Activated T-cell treated with anti-CD3 and anti-CD28 coated beads for 4 hours (primary cell): ENCODE data around the gene CLCN6.

Source experiments
- DNase-seq: peaks from one replicate; pipeline ENCODE4 v3.0.0-alpha.2; 2020

CLCN6 gene, protein sequence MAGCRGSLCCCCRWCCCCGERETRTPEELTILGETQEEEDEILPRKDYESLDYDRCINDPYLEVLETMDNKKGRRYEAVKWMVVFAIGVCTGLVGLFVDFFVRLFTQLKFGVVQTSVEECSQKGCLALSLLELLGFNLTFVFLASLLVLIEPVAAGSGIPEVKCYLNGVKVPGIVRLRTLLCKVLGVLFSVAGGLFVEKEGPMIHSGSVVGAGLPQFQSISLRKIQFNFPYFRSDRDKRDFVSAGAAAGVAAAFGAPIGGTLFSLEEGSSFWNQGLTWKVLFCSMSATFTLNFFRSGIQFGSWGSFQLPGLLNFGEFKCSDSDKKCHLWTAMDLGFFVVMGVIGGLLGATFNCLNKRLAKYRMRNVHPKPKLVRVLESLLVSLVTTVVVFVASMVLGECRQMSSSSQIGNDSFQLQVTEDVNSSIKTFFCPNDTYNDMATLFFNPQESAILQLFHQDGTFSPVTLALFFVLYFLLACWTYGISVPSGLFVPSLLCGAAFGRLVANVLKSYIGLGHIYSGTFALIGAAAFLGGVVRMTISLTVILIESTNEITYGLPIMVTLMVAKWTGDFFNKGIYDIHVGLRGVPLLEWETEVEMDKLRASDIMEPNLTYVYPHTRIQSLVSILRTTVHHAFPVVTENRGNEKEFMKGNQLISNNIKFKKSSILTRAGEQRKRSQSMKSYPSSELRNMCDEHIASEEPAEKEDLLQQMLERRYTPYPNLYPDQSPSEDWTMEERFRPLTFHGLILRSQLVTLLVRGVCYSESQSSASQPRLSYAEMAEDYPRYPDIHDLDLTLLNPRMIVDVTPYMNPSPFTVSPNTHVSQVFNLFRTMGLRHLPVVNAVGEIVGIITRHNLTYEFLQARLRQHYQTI

DNA sequence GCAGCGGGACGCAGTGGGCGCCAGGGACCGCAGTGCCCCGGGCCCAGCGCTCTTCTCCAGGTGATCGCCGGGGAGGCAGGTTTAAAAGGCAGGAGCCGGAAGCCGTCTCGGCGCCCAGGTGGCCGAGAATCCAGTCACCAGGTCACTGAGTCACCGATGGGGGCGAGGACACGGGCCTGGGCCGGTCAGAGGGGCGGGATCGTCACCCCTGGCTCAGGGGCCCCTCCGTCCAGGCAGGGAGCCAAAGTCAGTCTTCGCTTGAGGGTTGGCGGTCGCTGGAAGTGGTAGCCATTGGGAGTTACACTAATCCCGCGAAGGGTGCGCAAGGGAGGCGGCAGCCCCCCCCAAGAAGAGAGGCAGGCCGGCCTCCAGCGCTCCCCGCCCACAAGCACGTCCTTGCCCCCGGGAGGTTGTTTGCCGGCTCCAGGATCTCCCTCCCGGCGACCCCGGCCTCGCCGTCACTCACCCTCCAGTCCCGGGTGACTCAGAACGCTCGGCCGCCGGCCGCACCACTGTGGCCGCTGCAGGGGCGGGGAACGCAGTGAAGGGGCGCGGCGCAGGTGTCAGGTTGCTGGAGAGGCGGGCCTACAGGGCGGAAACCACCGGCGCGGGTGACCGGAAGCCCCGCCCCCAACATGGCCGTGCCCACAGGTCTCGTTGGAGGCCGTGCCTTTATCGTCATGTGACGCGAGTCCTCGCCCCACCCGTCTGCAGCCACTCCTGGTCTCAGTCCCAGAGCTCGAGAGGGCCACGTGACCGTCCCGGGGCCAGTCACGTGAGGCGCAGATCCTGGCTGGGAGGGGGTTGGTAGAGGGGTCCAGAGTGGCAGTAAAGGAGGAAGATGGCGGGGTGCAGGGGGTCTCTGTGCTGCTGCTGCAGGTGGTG, at the start of gene CLCN6, which contains the start of gene MTHFR:
CLCN6 (plus strand) TSS at position 770 of the 885 bp plus-strand sequence; CDS start at position 842, 72 bp downstream.
MTHFR (minus strand) TSS at position 543 of the 885 bp plus-strand sequence. CDS start 2,848 bp downstream, outside the sequence.
- DNase-seq: peak; percentile 93

DNA sequence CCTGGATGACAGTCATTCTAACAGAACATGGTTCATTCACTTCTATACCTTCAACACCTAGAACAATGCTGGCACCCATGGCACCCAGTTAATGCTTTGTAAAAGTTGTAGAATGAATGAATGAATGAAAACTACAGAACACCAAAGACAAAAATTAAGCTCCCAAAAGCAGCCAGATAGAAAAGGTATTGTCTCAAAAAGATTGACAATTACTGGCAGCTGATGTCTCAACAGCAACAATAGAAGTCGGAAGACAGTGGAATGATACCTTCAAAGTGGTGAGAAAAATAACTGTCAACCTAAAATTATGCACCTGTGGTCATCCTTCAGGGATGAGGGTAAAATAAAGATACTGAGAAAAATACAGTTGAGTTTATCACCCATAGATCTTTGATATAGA, 48.9 kb upstream of the CLCN6 start:
- no peak for DNase-seq

DNA sequence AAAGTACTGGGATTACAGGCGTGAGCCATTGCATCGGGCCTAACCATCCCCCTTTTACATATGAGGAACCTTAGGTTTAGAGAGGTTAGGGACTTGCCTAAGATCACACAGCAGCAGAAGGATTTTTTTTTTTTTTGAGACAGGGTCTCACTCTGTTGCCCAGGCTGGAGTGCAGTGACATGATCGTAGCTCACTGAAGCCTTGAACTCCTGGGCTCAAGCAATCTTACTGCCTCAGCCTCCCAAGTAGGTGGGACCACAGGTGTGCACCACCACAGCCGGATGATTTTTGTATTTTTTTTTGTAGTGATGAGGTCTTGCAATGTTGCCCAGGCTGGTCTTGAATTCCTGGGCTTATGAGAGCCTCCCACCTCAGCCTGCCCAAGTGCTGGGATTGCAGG, 46.2 kb upstream of the CLCN6 start:
- no peak for DNase-seq

DNA sequence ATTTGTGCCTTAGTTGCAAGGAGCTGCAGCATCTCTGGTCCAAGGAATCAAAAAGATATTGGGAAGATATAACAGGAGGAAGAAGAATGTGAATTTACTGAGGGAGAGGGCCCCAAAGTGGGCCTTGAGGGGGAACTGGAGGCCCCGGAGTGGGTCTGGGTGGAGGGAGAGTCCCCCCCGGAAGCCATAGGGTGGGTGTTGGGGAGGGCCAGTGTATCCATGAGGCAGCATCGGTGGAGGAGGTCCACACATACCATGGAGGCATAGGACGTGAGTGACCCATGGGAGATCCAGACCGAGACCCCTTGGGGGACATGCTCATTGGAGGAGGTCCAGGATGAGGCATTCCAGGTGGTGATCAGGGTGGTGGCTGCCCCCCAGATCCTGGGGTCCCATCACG, 44.7 kb upstream of the CLCN6 start:
- no peak for DNase-seq

DNA sequence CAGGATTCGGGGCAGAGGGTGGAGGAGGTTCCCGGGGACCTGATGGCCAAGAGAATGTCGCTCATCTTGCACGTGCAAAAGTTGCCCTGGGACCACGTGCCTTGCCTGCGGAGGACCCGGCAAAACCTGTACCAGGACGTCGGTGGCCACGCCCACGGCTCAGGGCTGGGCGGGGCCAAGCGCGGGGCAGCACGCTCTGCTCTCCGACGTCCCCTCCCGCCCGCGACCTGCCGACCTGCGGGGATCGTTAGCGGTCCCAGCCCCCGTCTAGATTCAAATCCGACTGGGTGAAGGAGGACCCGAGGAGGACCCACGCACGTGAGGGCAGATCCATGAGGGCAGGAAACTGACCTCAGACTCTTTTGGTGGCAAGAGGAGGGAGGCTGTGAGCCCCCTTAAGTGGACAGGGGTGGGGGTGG, 44.0 kb upstream of the CLCN6 start, which contains the start of gene C1orf167:
C1orf167 (plus strand) TSS at position 206 of the 419 bp plus-strand sequence. CDS start 2,208 bp downstream, outside the sequence.
- DNase-seq: no peak

DNA sequence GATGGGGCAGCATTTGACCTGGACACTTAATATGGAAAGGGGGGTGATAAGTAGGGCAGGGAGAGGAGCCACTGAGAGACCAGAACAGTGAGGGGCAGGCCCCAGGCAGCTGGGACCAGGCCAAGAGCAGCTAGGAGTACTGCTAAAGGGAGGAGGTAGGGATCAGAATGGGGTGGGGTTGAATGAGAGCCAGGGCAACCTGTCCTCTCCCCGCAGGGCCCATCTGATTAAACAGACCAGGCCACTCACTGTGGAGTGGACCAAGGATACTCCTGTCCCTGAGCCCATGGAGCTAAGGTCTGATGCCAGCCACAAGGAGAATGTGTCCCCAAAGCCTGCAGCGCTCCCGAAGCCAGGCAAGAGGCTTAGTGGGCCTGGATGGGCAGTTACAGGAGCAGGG, 41.9 kb upstream of the CLCN6 start:
- DNase-seq: no peak

DNA sequence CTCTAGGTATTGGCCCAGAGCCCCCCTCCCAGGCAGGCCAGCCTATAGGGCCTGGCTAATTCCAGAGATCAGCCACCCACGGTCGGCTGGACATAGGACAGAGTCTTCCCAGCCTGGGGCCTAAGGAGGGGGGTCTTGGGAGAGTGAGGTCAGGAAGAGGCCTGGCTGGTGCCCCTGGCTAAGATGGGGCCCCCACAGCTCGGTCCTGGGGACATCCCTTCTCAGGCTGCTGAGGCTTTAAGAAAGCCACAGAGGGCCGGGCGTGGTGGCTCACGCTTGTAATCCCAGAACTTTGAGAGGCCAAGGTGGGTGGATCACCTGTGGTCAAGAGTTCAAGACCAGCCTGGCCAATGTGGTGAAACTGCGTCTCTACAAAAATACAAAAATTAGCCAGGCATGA, 41.5 kb upstream of the CLCN6 start:
- no peak for DNase-seq

DNA sequence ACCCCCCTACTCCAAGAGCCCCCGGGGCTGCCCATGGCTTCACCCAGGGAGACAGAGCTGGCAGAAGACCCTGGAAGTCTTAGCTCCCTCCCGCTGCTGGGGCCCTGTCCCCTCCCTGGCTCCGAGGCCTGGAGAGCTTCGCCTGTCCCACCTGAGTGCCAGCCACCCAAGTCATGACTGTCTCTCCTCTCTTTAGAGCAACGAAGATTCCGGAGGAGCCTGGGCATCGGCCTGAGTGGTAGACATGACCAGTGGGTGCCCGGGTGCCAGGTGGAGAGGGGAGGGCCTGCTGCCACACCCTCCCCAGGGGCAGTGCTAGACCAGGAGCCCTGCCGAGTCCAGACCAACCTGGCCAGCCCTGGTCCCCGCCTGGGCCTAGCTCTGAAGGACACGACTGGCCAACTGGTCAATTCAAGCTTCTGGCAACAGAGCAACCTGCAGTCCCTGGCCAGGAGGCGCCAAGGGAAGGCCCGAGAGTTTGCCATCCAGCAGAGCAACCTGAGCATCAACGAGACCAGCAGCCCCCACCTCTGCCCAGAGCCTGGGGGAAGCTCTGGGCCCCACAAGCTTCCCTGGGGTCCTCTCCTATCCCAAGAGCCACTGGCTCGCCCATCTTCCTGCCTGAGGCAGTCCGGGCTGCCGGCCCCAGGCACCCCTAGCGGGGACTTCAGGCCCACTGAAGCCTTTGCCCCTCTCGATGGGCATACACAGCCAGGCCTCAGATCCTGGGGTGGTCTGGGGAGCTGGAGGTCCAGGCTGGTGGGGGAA, 40.1 kb upstream of the CLCN6 start:
- DNase-seq: no peak

DNA sequence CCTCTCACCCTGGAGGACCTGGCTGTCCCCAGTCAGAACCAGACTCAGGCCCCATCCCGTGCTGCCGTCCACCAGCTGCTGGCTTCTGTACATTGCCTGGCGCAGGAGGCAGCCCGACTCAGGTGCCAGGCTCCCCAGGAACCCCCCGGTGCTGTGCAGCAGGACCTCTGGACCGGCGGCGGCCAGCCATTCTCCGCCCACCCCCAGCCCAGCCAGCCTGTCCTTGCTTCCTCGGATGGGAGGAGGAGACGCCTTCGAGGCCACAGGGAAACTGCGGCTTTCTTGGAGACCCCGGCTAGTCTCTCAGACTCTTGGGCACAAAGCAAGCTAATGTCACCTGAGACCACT, 39.6 kb upstream of the CLCN6 start:
- DNase-seq: no peak

DNA sequence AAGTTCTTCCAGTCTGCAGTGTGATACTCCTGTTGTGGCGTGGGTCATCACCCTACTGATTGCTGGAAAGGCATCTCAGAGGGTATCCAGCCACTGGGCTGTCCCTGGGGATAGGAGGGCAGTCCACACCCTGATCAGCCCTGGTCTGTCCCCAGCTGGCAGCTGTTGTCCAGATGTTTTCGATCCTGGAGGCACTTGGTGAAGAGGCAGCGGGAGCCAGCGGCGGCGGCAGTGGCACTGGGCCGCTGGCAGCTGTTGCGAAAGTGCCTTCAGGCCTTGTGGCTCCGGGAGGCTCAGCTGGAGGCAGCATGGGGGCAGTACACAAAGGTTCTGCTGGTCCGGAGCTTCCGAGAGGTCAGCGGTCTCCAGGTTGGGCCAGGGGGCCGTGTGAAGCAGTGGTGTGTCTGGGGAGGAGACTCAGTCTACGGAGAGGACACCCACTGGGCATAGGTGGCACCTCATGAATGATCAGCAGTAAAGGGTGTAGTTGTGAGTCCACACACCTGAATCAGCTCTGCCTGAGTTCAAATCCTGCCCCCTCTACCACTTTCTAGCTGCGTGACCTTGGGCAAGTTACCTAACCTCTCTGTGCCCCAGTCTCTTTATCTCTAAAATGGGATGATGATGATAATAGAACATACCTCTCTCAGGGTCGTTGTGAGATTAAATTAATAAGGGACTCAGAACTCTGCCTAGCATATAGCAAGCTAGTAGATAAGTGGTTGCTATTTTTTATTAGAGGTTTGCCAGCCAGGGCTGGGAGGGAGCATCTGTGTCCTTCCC, 37.9 kb upstream of the CLCN6 start:
- DNase-seq: no peak

DNA sequence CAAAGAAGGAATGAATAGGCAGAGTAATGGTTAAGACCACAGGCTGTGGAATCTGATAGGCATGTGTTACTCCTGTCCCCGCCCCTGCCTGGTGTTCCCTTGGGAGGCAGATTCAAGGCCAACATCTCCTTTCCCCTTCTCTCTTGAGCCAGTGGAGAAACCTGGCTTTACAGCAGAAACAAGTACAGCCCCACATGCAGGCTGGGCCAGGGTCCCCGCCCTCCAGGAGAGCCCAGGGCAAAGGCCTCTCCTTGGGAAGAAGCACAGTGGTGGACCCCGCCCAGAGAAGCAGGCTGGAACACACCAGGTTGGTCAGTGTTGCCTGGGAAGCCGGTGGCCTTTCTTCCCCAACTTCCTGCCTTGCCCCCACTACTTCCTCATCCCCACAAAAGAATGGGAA, 37.2 kb upstream of the CLCN6 start:
- no peak for DNase-seq

DNA sequence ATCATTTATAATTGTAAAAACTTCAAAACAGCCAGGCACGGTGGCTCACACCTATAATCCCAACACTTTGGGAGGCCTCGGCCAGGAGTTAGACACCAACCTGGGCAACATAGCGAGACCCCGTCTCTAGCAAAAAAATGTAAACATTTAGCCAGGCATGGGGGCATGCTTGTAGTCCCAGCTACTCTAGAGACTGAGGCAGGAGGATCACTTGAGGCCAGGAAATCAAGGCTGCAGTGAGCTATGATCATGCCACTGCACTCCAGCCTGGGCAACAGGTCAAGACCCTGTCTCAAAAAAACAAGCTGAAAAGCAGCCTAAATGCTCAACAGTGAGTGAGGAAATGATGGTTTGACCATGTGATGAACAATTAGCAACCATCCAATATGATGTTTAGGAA, 36.7 kb upstream of the CLCN6 start:
- DNase-seq: no peak

DNA sequence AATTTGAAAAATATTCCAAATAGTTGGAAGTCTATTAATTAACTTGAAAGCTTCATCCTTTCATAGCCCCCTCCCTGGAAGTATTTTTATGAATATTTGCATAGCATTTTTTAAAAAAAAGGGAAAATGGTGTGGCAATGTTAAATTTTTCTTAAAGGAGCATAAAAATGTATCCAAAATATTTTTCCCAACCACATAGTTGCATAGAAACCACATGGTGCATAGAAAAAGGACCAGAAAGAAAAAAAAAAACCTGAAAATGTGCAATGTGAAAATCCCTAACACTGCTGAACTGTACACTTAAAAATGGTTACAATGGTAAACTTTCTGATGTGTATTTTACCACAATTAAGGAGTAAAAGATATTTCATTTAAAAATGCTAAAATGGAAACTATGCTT, 36.0 kb upstream of the CLCN6 start:
- no peak for DNase-seq

DNA sequence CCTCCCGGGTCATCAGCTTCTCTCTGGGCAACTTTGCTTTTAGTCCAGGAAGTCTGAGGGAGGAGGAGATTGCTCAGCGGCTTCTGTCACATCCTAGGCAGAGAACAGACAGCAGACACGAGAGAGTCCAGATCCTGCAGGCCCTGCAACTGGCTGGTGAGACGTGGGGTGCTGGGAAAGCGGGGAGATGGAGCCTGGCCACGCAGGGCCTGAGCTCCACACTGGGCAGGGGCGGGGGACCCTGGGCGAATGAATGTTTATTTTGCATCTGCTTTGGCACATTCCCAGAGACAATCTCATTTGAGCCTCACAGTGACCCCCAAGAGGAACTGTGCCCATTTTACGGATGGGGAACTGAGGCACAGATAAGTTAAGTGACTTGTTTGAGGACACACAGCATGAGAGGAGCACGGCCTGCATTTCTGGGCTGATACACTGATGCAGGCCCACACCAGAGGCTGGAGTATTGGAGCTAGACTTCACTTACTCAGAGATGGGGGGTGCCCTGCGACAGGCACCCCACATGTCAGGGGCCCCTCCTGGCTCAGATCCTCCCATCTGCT, 34.4 kb upstream of the CLCN6 start:
- DNase-seq: no peak

DNA sequence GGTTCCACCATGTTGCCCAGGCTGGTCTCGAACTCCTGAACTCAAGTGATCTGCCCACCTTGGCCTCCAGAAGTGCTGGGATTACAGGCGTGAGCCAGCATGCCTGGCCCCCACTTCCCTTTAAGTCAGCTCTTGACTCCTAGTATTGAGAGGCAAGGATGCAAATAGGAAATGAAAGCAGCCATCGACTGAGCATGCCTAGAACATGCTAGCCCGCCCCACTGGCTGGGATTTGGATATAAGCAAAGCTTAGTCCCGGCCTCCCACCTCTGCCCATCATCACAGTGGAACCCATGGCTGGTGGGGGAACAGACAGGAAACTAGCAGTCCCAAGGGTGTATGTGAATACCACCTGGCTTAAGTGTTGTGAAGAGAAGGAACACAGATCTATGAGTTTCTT, 33.5 kb upstream of the CLCN6 start:
- no peak for DNase-seq

DNA sequence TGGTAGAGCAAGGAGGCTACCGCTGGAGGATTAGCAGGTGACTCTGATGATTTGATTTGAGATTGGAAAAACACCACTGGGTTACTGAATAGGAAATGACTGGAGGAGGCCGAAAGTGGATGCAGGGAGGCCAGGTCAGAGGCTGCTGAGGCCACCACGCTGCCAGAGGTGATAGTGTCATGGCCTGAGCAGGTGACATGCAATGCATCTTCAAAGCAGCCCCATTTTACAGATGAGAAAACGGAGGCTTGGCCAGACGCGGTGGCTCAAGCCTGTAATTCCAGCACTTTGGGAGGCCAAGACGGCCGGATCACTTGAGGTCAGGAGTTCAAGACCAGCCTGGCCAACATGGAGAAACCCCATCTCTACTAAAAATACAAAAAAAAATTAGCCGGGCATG, 31.2 kb upstream of the CLCN6 start:
- DNase-seq: no peak

DNA sequence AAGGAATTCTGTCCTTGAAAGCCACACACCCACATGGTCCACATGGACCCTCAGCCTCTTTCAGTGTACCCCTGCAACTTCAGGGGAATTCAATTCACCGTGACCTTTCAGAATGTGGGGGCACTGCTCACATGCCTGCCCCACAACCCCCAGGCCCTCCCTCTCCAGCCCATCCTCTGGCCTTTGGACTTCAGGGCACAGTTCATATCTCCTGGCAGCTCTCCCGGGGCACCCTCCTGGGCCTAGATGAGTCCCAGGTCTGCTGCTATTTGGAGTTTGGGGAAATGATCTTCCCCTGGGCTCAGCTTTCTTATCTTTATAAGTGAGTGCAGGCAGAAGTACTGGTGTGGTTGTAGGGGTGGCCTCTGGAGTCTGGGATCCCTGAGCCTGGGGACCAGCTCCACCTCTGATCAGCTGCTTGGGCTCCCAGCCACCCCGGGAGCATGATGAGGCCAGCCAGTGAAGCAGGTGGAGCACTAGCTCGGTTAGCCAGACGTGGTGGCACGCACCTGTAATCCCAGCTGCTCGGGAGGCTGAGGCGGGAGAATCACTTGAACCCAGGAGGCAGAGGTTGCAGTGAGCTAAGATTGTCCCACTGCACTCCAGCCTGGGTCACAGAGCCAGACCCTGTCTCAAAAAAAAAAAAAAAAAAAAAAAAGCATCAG, 28.2 kb upstream of the CLCN6 start:
- no peak for DNase-seq

DNA sequence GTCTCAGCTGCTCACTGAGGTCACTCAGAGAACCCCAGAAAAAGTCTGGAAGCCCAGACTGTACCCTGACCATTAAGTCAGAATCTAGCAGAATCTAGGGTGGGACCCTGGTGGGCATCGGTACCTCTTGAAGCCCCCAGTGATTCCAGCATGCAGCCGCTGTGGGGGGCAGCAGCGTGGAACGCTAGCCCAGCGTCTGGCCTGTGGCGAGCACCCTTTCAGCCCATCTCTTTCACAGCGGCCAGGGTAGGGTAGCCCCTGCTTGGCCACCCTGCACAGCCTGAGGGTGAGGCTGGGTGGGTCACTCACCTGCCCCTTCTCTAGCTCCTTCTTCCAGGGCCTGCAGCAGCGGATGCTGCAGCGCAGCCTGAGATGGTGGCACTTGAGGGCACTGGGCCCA, 27.7 kb upstream of the CLCN6 start:
- no peak for DNase-seq

DNA sequence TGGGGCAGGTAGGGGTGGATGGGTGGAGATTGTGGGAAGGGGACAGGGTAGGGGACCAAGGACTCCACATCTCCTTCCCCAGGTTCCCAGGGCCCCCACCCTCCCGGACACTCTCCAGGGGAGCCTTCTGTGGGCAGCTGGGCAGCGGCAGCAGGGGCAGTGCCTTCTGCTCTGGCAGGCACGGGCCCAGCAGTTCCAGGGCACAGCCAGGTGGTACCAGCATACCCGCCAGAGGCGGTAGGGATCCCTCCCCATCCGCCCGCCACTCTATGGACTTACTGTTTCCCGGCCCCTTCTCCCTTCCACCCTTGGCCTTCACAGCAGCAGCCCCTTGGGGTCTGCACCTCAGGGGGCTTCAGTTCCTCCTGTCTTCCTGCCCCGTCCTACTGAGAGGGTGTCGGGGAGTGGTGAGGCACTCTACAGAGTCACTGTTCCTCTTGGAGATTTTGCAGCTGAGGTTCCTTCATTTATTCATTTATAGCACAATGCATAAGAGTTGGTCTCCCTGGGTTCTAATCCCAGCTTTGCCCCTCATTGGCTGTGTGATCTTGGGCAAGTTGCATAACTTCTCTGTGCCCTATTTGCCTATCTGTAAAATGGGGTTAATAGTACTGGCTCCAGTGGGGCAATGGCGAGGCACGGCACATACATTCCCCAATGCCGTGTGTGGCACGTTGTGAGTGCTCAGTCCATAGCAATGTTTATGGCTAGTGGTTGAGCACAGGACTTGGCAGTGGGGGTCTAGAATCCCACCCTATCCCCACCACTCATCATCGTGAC, 27.0 kb upstream of the CLCN6 start:
- DNase-seq: no peak
